SK-N-SH treated with all-trans-retinoic acid at 6 μM for 48 hours (cell line): ENCODE results near the gene ZNF346.

ENCODE experiments used
- ATAC-seq: fragments of 200-7000 bp; cut with Tn5 transposase; 3 replicates; pipeline ENCODE4 v1.9.1; 2020; ENCODE audit warnings: mild to moderate bottlenecking, moderate library complexity
- CREB5 ChIP-seq: fragments of 250-450 bp; sonication (Bioruptor Pico); IDR thresholded peaks from 2 replicates; pipeline ENCODE4 v1.5.1; 2020; ENCODE audit warnings: low read depth, mild to moderate bottlenecking, moderate library complexity
- CSDC2 ChIP-seq: fragments of 250-450 bp; sonication (Bioruptor Pico); IDR thresholded peaks from 2 replicates; pipeline ENCODE4 v1.5.0; 2020; ENCODE audit warnings: mild to moderate bottlenecking, moderate library complexity
- CSRNP3 ChIP-seq: fragments of 250-450 bp; sonication (Bioruptor Pico); IDR thresholded peaks from 2 replicates; pipeline ENCODE4 v1.5.1; 2021; ENCODE audit warnings: mild to moderate bottlenecking, moderate library complexity
- ESRRG ChIP-seq: fragments of 250-450 bp; sonication (Bioruptor Pico); IDR thresholded peaks from 2 replicates; pipeline ENCODE4 v1.6.1; 2021; ENCODE audit warnings: mild to moderate bottlenecking
- GLIS3 ChIP-seq: fragments of 250-450 bp; sonication (Bioruptor Pico); IDR thresholded peaks from 2 replicates; pipeline ENCODE4 v1.5.0; 2020; ENCODE audit warnings: mild to moderate bottlenecking, moderate library complexity
- ISL1 ChIP-seq: fragments of 250-450 bp; sonication (Bioruptor Pico); IDR thresholded peaks from 2 replicates; pipeline ENCODE4 v2.1.2; 2022; ENCODE audit warnings: mild to moderate bottlenecking, moderate library complexity
- OSR1 ChIP-seq: fragments of 250-450 bp; sonication (Bioruptor Pico); IDR thresholded peaks from 2 replicates; pipeline ENCODE4 v1.8.0; 2022; ENCODE audit warnings: moderate library complexity, mild to moderate bottlenecking, inconsistent platforms
- PATZ1 ChIP-seq: fragments of 250-450 bp; sonication (Bioruptor Pico); IDR thresholded peaks from 2 replicates; pipeline ENCODE4 v1.8.0; 2020; ENCODE audit warnings: mild to moderate bottlenecking, moderate library complexity, borderline replicate concordance
- POU6F1 ChIP-seq: fragments of 250-450 bp; sonication (Bioruptor Pico); IDR thresholded peaks from 2 replicates; pipeline ENCODE4 v1.8.0; 2021; ENCODE audit warnings: low read depth, mild to moderate bottlenecking, moderate library complexity, borderline replicate concordance
- PPARA ChIP-seq: fragments of 250-450 bp; sonication (Bioruptor Pico); IDR thresholded peaks from 2 replicates; pipeline ENCODE4 v1.5.0; 2020; ENCODE audit warnings: mild to moderate bottlenecking, borderline replicate concordance
- RARB ChIP-seq: fragments of 250-450 bp; sonication (Bioruptor Pico); IDR thresholded peaks from 2 replicates; pipeline ENCODE4 v1.8.0; 2021; ENCODE audit warnings: mild to moderate bottlenecking, moderate library complexity
- SNAI2 ChIP-seq: fragments of 250-450 bp; sonication (Bioruptor Pico); IDR thresholded peaks from 2 replicates; pipeline ENCODE4 v1.5.0; 2020; ENCODE audit warnings: mild to moderate bottlenecking, moderate library complexity
- TCF4 ChIP-seq: fragments of 250-450 bp; sonication (Bioruptor Pico); IDR thresholded peaks from 2 replicates; pipeline ENCODE4 v1.8.0; 2021; ENCODE audit warnings: mild to moderate bottlenecking, moderate library complexity, borderline replicate concordance
- TOX ChIP-seq: fragments of 250-450 bp; sonication (Bioruptor Pico); IDR thresholded peaks from 2 replicates; pipeline ENCODE4 v1.8.0; 2021; ENCODE audit warnings: mild to moderate bottlenecking, moderate library complexity, borderline replicate concordance
- TSHZ2 ChIP-seq: fragments of 250-450 bp; sonication (Bioruptor Pico); IDR thresholded peaks from 2 replicates; pipeline ENCODE4 v1.5.0; 2020; ENCODE audit warnings: mild to moderate bottlenecking, moderate library complexity
- ZC3H10 ChIP-seq: fragments of 250-450 bp; sonication (Bioruptor Pico); IDR thresholded peaks from 2 replicates; pipeline ENCODE4 v1.5.1; 2021; ENCODE audit warnings: mild to moderate bottlenecking, moderate library complexity
- ZFP3 ChIP-seq: fragments of 250-450 bp; sonication (Bioruptor Pico); IDR thresholded peaks from 2 replicates; pipeline ENCODE4 v1.5.0; 2020; ENCODE audit warnings: mild to moderate bottlenecking, moderate library complexity
- ZNF565 ChIP-seq: fragments of 450-650 bp; formaldehyde crosslinking; conservative IDR thresholded peaks from 2 replicates; pipeline ENCODE4 v1.5.0; 2020; ENCODE audit warnings: low read depth, mild to moderate bottlenecking, moderate library complexity
- ZNF70 ChIP-seq: fragments of 450-650 bp; formaldehyde crosslinking; IDR thresholded peaks from 2 replicates; pipeline ENCODE4 v1.5.0; 2020; ENCODE audit warnings: mild to moderate bottlenecking, moderate library complexity
- ZNF8 ChIP-seq: fragments of 450-650 bp; formaldehyde crosslinking; IDR thresholded peaks from 2 replicates; pipeline ENCODE4 v1.5.0; 2020; ENCODE audit warnings: mild to moderate bottlenecking, moderate library complexity

ZNF346 gene

GRCh38 chr5:177005619-177006264 lies 16.8 kb upstream of the ZNF346 start:
- ATAC-seq = peak; percentile 87
- TF ChIP-seq CREB5 (no peak), ESRRG (no peak), ZNF8 (CRISPR knock-in tag) (no peak), ZNF70 (CRISPR knock-in tag) (no peak), TOX (CRISPR knock-in tag) (no peak), CSDC2 (CRISPR knock-in tag) (no peak)
- TF ChIP-seq, all 23 proteins: peak for 0

GRCh38 chr5:177006265-177006972 lies 16.1 kb upstream of the ZNF346 start, which contains the start of gene UIMC1:
Gene UIMC1 (minus strand): TSS chr5:177006779. CDS start chr5:176982615, 24,164 bp downstream.
- TF ChIP-seq POU6F1 (CRISPR knock-in tag) = 0 out of 2 replicates have a peak, but pooled peaks have one; percentile 59
- no peak for TF ChIP-seq OSR1 (CRISPR knock-in tag)
- TF ChIP-seq PATZ1 (CRISPR knock-in tag) = peak; percentile 68; the same call in 1 of the 2 replicates

GRCh38 chr5:177008716-177009115 lies 13.8 kb upstream of the ZNF346 start:
- no peak for TF ChIP-seq ESRRG
- TF ChIP-seq CREB5 = no peak
- no peak for TF ChIP-seq RARB (CRISPR knock-in tag)
- no peak for TF ChIP-seq CSDC2 (CRISPR knock-in tag)
- TF ChIP-seq ZNF8 (CRISPR knock-in tag) = no peak
- TF ChIP-seq OSR1 (CRISPR knock-in tag) = no peak
- TF ChIP-seq PPARA (CRISPR knock-in tag) = no peak
- TF ChIP-seq ZFP3 (CRISPR knock-in tag) = no peak
- TF ChIP-seq ZNF565 (CRISPR knock-in tag) = no peak
- no peak for TF ChIP-seq POU6F1 (CRISPR knock-in tag)
- TF ChIP-seq CSRNP3 (CRISPR knock-in tag) = no peak
- no peak for TF ChIP-seq TCF4
- no peak for TF ChIP-seq SNAI2 (CRISPR knock-in tag)
- no peak for TF ChIP-seq GLIS3
- TF ChIP-seq ZC3H10 (CRISPR knock-in tag) = no peak
- TF ChIP-seq PATZ1 (CRISPR knock-in tag) = no peak
- no peak for TF ChIP-seq ISL1 (CRISPR knock-in tag)
- no peak for TF ChIP-seq TOX (CRISPR knock-in tag)
- no peak for TF ChIP-seq TSHZ2
- TF ChIP-seq, all 23 proteins: peak for 0
- no peak for ATAC-seq

More at GRCh38 chr5:177006265-177006972, 16.1 kb upstream of the ZNF346 start, which contains the start of gene UIMC1:
- ATAC-seq = peak; percentile 88
